ENCODE results near the gene COG4. TPM values are rescaled to one million over a fixed set of nuclear protein-coding genes. Genes with fewer than 3 reads are reported as not detected.

Gene COG4
- total and polyA plus RNA-seq, 2 experiments from 2014 or later = 60.6 to 66.4 TPM

DNA sequence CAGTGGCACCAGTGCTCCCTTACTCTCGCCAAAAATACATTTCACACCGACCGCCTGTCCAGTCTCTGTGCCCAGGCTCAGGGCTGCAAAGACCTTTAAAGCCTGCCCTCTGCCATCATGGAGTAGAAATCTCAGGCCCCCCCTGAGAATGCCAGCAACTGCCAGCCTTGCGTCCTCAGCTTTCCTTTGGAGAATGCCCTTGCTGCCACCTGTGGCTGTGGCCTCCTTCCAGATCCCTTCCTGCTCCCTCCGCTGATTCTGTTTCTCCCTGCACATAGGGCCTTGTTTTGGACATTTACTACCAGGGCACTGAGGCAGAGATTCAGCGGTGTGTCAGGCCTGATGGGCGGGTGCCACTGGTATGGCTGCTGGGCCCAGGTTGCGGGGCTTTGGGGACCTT lies 55.7 kb downstream of the COG4 start:
- H3K9ac ChIP-seq = no peak overlapping the region
- no peaks in the 10 kb centered on the region for H3K9me3 ChIP-seq (ENCODE audit: low read depth)
- no peak overlapping the region for H2AFZ ChIP-seq
- H3F3A ChIP-seq (ENCODE audit: insufficient read depth) = no peaks in the 10 kb centered on the region
- H3K36me3 ChIP-seq (ENCODE audit: low read depth) = no peaks in the 10 kb centered on the region
- H3K27me3 ChIP-seq (replicated peaks; ENCODE audit: insufficient read depth) = no peaks in the 10 kb centered on the region
- in situ Hi-C loops (cut with MboI) = no loop called here
- no peak overlapping the region for H3K4me2 ChIP-seq (ENCODE audit: unreplicated experiment)
- DNase-seq = no peak
- no peaks in the 10 kb centered on the region for H3K4me1 ChIP-seq (ENCODE audit: insufficient read depth)
- H3K9me2 ChIP-seq (ENCODE audit: insufficient read depth) = no peaks in the 10 kb centered on the region
- H4K20me1 ChIP-seq (ENCODE audit: insufficient read depth) = no peaks in the 10 kb centered on the region
- no peak overlapping the region for H3K27ac ChIP-seq
- no peaks in the 10 kb centered on the region for H3K79me2 ChIP-seq (ENCODE audit: insufficient read depth)
- TF ChIP-seq EZH2phosphoT487 (IDR thresholded peaks at IDR 0.05; ENCODE audit: insufficient read depth, low read depth) = no peak
- TF ChIP-seq EZH2 (IDR thresholded peaks at IDR 0.05; ENCODE audit: insufficient read depth, poor library complexity, severe bottlenecking) = no peak
- no peak overlapping the region for H3K4me3 ChIP-seq
- WGBS, 2 experiments (ENCODE audit: low coverage in 1 of 2, low lambda C conversion rate in 2 of 2, missing lambda C conversion rate in 2 of 2) = 91 to 95% methylated on average over 8 of the region's 8 CpGs

DNA sequence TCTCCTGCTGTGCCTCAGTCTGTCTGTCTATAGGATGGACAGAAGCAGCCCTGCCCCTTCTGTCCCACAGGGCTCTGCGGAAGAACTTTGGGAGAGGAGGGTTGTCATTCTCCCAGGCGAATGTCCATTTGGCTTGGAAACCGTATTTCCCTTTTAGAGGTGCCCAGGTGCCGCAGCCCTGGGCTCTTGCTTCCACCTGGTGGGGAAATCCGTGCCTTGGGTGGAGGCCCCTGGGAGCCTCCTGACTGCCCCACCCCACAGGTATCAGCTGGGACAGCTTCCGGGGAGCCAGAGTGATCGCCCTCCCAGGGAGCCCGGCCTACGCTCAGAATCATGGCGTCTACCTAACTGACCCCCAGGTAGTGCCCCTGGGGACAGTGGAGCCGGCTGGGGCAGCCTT lies 56.2 kb downstream of the COG4 start:
- Histone ChIP-seq H3K4me2 (ENCODE audit: unreplicated experiment) (no peak overlapping the region), H3K4me1 (ENCODE audit: insufficient read depth) (no peaks in the 10 kb centered on the region), H3K79me2 (ENCODE audit: insufficient read depth) (no peaks in the 10 kb centered on the region), H3K27ac (no peak overlapping the region), H3K36me3 (ENCODE audit: low read depth) (no peaks in the 10 kb centered on the region), H3F3A (ENCODE audit: insufficient read depth) (no peaks in the 10 kb centered on the region), H3K9ac (no peak overlapping the region), H3K9me3 (ENCODE audit: low read depth) (no peaks in the 10 kb centered on the region), H4K20me1 (ENCODE audit: insufficient read depth) (no peaks in the 10 kb centered on the region), H2AFZ (no peak overlapping the region), H3K4me3 (no peak overlapping the region), H3K9me2 (ENCODE audit: insufficient read depth) (no peaks in the 10 kb centered on the region), H3K27me3 (replicated peaks; ENCODE audit: insufficient read depth) (no peaks in the 10 kb centered on the region)
- TF ChIP-seq EZH2 (IDR thresholded peaks at IDR 0.05; ENCODE audit: insufficient read depth, poor library complexity, severe bottlenecking) (no peak), EZH2phosphoT487 (IDR thresholded peaks at IDR 0.05; ENCODE audit: insufficient read depth, low read depth) (no peak)
- in situ Hi-C loops (cut with MboI) = no loop called here
- 93 to 94% methylated on average over 11 of the region's 11 CpGs for whole genome bisulfite sequencing, 2 experiments (ENCODE audit: low coverage in 1 of 2, low lambda C conversion rate in 2 of 2, missing lambda C conversion rate in 2 of 2)
- no peak for DNase-seq

DNA sequence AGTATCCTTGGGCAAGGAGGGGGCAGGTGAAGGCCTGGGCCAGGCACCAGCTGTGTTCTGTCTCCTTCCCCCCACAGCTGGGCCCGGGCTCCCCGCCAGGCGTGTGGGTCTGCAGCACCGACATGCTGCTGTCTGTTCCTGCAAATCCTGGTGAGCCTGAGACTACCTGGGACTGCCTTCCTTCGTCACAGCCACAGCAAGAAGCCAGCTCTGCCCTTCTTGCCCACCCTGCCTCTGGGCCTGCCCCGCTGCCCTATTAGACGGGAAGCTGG lies 56.6 kb downstream of the COG4 start:
- H3K79me2 ChIP-seq (ENCODE audit: insufficient read depth) = no peaks in the 10 kb centered on the region
- H3K4me3 ChIP-seq = no peak overlapping the region
- 78 to 91% methylated on average over 7 of the region's 7 CpGs for WGBS, 2 experiments (ENCODE audit: low coverage in 1 of 2, low lambda C conversion rate in 2 of 2, missing lambda C conversion rate in 2 of 2)
- no peaks in the 10 kb centered on the region for H3K9me2 ChIP-seq (ENCODE audit: insufficient read depth)
- no peak overlapping the region for H3K4me2 ChIP-seq (ENCODE audit: unreplicated experiment)
- in situ Hi-C loops (cut with MboI) = no loop called here
- H3K27me3 ChIP-seq (replicated peaks; ENCODE audit: insufficient read depth) = no peaks in the 10 kb centered on the region
- H3K9ac ChIP-seq = no peak overlapping the region
- no peak for DNase-seq
- no peaks in the 10 kb centered on the region for H3K36me3 ChIP-seq (ENCODE audit: low read depth)
- H3K4me1 ChIP-seq (ENCODE audit: insufficient read depth) = no peaks in the 10 kb centered on the region
- no peak for TF ChIP-seq EZH2 (IDR thresholded peaks at IDR 0.05; ENCODE audit: insufficient read depth, poor library complexity, severe bottlenecking)
- no peak for TF ChIP-seq EZH2phosphoT487 (IDR thresholded peaks at IDR 0.05; ENCODE audit: insufficient read depth, low read depth)
- no peaks in the 10 kb centered on the region for H4K20me1 ChIP-seq (ENCODE audit: insufficient read depth)
- no peaks in the 10 kb centered on the region for H3K9me3 ChIP-seq (ENCODE audit: low read depth)
- H2AFZ ChIP-seq = no peak overlapping the region
- no peak overlapping the region for H3K27ac ChIP-seq
- no peaks in the 10 kb centered on the region for H3F3A ChIP-seq (ENCODE audit: insufficient read depth)

DNA sequence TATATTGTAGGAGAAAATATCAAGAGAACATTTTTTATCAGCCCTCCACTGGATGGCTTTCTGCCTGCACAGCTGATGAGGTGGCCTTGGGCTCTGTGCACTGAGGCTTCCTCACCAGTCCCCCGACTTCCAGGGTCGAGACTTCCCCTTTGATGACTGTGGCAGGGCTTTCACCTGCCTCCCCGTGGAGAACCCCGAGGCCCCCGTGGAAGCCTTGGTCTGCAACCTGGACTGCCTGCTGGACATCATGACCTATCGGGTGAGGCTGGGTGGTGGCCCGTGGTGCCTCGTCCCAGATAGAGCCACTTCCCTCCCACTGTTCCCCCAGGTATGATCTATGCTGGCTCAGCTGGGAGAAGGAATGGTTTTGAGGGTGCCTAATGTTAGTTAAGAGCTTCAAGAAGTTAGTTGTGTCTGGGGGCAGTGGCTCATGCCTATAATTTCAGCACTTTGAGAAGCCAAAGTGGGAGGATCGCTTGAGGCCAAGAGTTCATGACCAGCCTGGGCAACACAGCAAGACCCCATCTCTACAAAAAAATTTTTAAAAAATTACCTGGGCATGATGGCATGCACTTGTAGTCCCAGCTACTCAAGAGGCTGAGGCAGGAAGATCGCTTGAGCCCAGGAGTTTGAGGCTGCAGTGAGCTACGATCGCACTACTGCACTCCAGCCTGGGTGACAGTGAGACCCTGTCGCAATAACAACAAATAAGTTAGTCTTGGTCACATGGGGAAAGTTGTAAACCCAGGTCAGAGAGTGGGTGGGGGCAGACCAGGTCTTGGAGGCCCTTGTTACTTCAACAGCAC lies 57.2 kb downstream of the COG4 start:
- Histone ChIP-seq H3K4me1 (ENCODE audit: insufficient read depth) (no peaks in the 10 kb centered on the region), H3K79me2 (ENCODE audit: insufficient read depth) (no peaks in the 10 kb centered on the region), H4K20me1 (ENCODE audit: insufficient read depth) (no peaks in the 10 kb centered on the region), H3K4me2 (ENCODE audit: unreplicated experiment) (no peak overlapping the region), H3K27me3 (replicated peaks; ENCODE audit: insufficient read depth) (no peaks in the 10 kb centered on the region), H3K27ac (no peak overlapping the region), H3K36me3 (ENCODE audit: low read depth) (no peaks in the 10 kb centered on the region), H3K9me2 (ENCODE audit: insufficient read depth) (no peaks in the 10 kb centered on the region), H3K9me3 (ENCODE audit: low read depth) (no peaks in the 10 kb centered on the region), H3K9ac (no peak overlapping the region), H2AFZ (no peak overlapping the region), H3F3A (ENCODE audit: insufficient read depth) (no peaks in the 10 kb centered on the region), H3K4me3 (no peak overlapping the region)
- WGBS, 2 experiments (ENCODE audit: low coverage in 1 of 2, low lambda C conversion rate in 2 of 2, missing lambda C conversion rate in 2 of 2) = 93 to 94% methylated on average over 13 of the region's 13 CpGs
- DNase-seq = no peak
- TF ChIP-seq EZH2 (IDR thresholded peaks at IDR 0.05; ENCODE audit: insufficient read depth, poor library complexity, severe bottlenecking) (no peak), EZH2phosphoT487 (IDR thresholded peaks at IDR 0.05; ENCODE audit: insufficient read depth, low read depth) (no peak)
- in situ Hi-C loops (cut with MboI) = no loop called here

All from GM23248 (cell line).